ENCODE results near the gene DEDD.

Gene DEDD

DNA sequence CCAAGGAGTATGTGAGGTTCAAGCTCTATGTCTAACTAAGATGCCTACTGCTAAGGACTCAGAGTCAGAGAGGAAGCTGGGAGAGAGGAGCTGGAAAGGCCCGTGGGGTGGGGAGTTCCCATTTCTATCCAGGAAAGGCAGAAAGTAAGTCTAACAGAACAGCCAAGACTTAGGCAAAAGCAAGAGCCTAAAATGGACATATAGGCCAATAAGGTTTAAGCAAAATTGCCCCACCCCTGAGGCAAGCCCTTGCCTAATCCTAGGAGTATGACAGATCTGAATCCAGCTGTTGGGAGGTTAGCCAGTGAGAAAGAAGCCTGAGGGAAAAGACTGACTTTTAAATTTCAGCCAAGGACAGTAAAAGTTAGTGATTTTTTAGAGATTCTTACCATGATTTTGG, 35.9 kb downstream of the DEDD start:
- H3K4me3 ChIP-seq (ENCODE audit: low read depth, low read length): no peak overlapping the region
- H3K4me1 ChIP-seq (ENCODE audit: control insufficient read depth, insufficient read depth, low read length): peaks cover 4% of the 10 kb centered on the region
- H3K9me3 ChIP-seq (ENCODE audit: control insufficient read depth, insufficient read depth, low read length): no peaks in the 10 kb centered on the region
- no peak overlapping the region for H3K9ac ChIP-seq (ENCODE audit: low read depth, low read length)
- no peaks in the 10 kb centered on the region for H3K27me3 ChIP-seq (ENCODE audit: control insufficient read depth, insufficient read depth, low read length)
- H3K36me3 ChIP-seq (ENCODE audit: control insufficient read depth, insufficient read depth, low read length): peaks cover 7% of the 10 kb centered on the region

DNA sequence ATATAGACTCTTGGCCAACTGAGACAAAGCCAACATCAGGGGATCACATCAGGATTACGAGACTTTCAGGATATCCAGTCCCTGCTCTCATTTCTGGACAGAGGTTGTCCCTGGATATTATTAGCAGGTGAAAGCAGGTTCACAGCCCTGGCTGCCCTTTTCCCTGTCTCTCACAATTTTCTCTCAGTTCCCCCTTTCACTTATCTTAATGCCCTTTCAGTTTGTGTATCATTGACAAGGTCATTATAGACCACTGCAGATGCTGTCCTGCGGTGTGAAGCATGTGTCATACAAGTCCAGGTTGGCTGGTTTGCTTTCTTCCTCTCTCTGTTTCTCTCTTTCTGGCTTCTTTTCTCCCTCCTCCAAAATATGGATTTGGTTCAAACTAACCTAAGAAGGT, 36.5 kb downstream of the DEDD start:
- no peaks in the 10 kb centered on the region for H3K9me3 ChIP-seq (ENCODE audit: control insufficient read depth, insufficient read depth, low read length)
- H3K27me3 ChIP-seq (ENCODE audit: control insufficient read depth, insufficient read depth, low read length): no peaks in the 10 kb centered on the region

DNA sequence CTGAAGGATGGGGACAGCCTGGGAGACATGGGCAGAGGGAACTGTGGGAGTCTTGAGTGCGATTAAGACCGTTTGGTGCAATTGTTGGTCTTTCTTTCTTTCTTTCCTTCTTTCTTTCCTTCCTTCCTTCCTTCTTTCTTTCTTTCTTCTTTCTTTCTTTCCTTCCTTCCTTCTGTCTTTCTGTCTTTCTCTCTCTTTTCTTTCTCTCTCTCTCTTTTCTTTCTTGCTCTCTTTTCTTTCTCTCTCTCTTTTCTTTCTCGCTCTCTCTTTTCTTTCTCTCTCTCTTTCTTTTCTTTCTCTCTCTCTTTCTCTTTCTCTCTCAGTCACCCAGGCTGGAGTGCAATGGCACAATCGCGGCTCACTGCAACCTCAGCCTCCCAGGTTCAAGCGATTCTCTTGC, 37.2 kb downstream of the DEDD start:
- no peak overlapping the region for H3K9ac ChIP-seq (ENCODE audit: low read depth, low read length)

More for the DNA sequence above, 36.5 kb downstream of the DEDD start:
- Histone ChIP-seq H3K36me3 (ENCODE audit: control insufficient read depth, insufficient read depth, low read length) (peaks cover 4% of the 10 kb centered on the region), H3K4me3 (ENCODE audit: low read depth, low read length) (no peak overlapping the region), H3K4me1 (ENCODE audit: control insufficient read depth, insufficient read depth, low read length) (peaks cover 4% of the 10 kb centered on the region), H3K9ac (ENCODE audit: low read depth, low read length) (no peak overlapping the region)

DNA sequence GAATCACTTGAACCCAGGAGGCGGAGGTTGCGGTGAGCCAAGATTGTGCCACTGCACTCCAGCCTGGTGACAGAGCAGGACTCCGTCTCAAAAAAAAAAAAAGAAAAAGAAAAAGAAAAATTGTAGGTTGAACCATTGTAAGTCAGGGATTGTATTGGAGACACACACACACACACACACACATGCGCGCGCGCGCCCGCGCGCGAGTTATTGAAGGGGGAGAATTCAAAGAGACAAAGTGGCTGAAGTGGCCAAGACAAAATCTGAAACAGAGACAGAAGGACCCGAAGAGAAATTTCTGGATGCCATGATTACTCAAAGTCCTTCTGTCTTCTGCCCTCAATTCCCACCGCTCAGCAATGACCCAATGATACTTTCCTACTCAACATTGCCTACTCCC, 38.0 kb downstream of the DEDD start:
- peaks cover 4% of the 10 kb centered on the region for H3K4me1 ChIP-seq (ENCODE audit: control insufficient read depth, insufficient read depth, low read length)
- no peaks in the 10 kb centered on the region for H3K9me3 ChIP-seq (ENCODE audit: control insufficient read depth, insufficient read depth, low read length)
- H3K36me3 ChIP-seq (ENCODE audit: control insufficient read depth, insufficient read depth, low read length): no peaks in the 10 kb centered on the region
- H3K4me3 ChIP-seq (ENCODE audit: low read depth, low read length): no peak overlapping the region
- H3K9ac ChIP-seq (ENCODE audit: low read depth, low read length): no peak overlapping the region
- no peaks in the 10 kb centered on the region for H3K27me3 ChIP-seq (ENCODE audit: control insufficient read depth, insufficient read depth, low read length)

More for the DNA sequence above, 37.2 kb downstream of the DEDD start:
- no peak overlapping the region for H3K4me3 ChIP-seq (ENCODE audit: low read depth, low read length)
- peaks cover 4% of the 10 kb centered on the region for H3K4me1 ChIP-seq (ENCODE audit: control insufficient read depth, insufficient read depth, low read length)
- H3K36me3 ChIP-seq (ENCODE audit: control insufficient read depth, insufficient read depth, low read length): no peaks in the 10 kb centered on the region
- no peaks in the 10 kb centered on the region for H3K9me3 ChIP-seq (ENCODE audit: control insufficient read depth, insufficient read depth, low read length)
- no peaks in the 10 kb centered on the region for H3K27me3 ChIP-seq (ENCODE audit: control insufficient read depth, insufficient read depth, low read length)

DNA sequence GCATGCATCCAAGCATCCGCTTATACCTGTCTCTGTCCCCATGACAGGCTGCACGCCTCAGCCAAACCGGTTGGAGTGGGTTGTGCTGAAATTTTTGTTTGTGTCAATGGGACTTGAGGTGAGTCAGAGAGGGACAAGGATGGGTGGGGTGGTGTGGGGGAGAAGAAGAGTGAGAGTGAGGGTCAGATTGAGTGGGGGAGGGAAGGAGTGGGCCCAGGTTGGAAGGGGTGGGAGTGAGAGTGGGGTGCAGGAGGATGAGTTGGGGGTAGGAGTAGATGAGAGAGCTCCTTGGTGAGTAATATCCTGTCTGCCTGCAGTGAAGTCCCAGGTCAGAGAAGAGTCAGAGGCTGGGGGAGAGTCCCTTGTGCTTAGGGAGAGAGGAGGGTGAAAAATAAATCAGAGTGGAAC, 39.8 kb downstream of the DEDD start:
- no peak overlapping the region for H3K4me3 ChIP-seq (ENCODE audit: low read depth, low read length)
- H3K9me3 ChIP-seq (ENCODE audit: control insufficient read depth, insufficient read depth, low read length): no peaks in the 10 kb centered on the region
- H3K4me1 ChIP-seq (ENCODE audit: control insufficient read depth, insufficient read depth, low read length): peaks cover 4% of the 10 kb centered on the region
- H3K9ac ChIP-seq (ENCODE audit: low read depth, low read length): no peak overlapping the region
- no peaks in the 10 kb centered on the region for H3K27me3 ChIP-seq (ENCODE audit: control insufficient read depth, insufficient read depth, low read length)
- H3K36me3 ChIP-seq (ENCODE audit: control insufficient read depth, insufficient read depth, low read length): no peaks in the 10 kb centered on the region

DNA sequence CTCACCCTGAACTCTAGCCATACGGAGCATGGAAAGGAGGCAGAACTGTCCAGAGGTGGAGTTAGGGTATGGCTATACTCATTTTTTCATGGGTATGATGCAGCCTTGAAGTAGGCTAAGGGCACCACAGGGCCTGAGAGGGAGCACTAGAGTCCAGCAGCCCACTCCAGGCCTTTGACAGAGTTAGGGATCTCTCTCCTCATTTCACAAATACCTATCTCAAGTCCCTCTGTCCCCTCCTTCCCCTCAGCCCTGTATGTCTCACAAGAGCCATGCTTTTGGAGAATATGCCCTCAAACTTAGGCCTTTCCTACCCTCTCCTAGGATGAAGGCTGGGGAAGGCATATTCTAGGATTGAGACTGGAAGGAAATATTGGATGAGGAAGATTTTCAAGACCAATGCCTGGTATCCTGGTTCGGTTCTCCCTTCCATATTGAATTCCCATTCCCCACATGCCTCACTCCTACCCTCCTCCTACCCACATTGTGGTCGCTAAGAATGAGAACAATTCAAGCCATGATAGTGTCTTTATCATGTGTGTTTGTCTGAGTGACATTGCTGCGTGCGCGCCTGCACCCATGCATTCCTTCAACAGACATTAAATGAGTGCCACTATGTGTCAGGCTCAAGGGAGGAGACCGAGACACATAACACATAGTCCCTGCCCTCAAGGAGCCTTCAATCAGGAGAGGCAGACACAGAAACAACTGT, 40.5 kb downstream of the DEDD start:
- no peak overlapping the region for H3K9ac ChIP-seq (ENCODE audit: low read depth, low read length)
- H3K9me3 ChIP-seq (ENCODE audit: control insufficient read depth, insufficient read depth, low read length): no peaks in the 10 kb centered on the region
- H3K4me3 ChIP-seq (ENCODE audit: low read depth, low read length): no peak overlapping the region
- no peaks in the 10 kb centered on the region for H3K4me1 ChIP-seq (ENCODE audit: control insufficient read depth, insufficient read depth, low read length)
- H3K36me3 ChIP-seq (ENCODE audit: control insufficient read depth, insufficient read depth, low read length): no peaks in the 10 kb centered on the region
- no peaks in the 10 kb centered on the region for H3K27me3 ChIP-seq (ENCODE audit: control insufficient read depth, insufficient read depth, low read length)

DNA sequence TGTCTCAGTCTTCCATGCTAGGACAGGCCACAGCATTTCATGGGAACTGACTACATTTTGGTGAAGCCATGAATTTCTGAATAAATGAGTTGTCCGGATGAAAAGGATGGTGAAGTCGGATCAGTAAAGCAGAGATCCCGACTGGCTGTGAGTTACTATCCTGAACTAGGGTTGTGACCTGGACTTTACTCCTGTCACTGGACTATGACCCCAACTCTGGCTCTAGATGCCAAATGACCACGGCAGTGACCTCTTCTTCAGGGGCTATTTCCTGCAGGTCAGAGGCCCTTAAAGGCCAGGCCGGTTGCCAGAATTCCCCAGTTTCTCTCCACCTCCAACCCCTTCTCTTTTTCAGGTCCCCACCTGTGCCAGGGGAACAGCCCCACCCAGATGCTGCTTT, 41.4 kb downstream of the DEDD start:
- Histone ChIP-seq H3K4me1 (ENCODE audit: control insufficient read depth, insufficient read depth, low read length) (peaks cover 3% of the 10 kb centered on the region), H3K27me3 (ENCODE audit: control insufficient read depth, insufficient read depth, low read length) (no peaks in the 10 kb centered on the region), H3K4me3 (ENCODE audit: low read depth, low read length) (no peak overlapping the region), H3K36me3 (ENCODE audit: control insufficient read depth, insufficient read depth, low read length) (no peaks in the 10 kb centered on the region), H3K9me3 (ENCODE audit: control insufficient read depth, insufficient read depth, low read length) (no peaks in the 10 kb centered on the region), H3K9ac (ENCODE audit: low read depth, low read length) (no peak overlapping the region)

DNA sequence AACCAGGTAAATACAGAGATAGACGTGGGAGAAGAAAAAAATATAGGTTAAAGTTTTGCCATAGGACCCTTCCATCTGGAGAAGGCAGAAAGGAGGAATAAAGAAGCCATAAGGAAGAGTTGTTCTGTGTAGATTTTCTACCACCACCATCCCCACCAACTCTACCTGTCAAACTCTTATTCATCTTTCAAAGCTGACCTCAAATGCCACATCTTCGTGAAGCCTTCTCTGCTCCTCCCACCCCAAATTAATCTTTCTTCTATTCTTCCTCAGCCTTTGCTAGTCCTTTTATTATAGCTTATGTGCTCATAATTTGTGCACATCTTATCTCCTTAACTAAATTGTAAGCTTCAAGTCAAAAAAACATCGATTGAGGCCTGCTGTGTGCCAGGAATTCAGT, 41.9 kb downstream of the DEDD start:
- no peak overlapping the region for H3K9ac ChIP-seq (ENCODE audit: low read depth, low read length)
- H3K4me1 ChIP-seq (ENCODE audit: control insufficient read depth, insufficient read depth, low read length): peaks cover 6% of the 10 kb centered on the region
- H3K4me3 ChIP-seq (ENCODE audit: low read depth, low read length): no peak overlapping the region
- H3K9me3 ChIP-seq (ENCODE audit: control insufficient read depth, insufficient read depth, low read length): no peaks in the 10 kb centered on the region
- H3K27me3 ChIP-seq (ENCODE audit: control insufficient read depth, insufficient read depth, low read length): no peaks in the 10 kb centered on the region
- H3K36me3 ChIP-seq (ENCODE audit: control insufficient read depth, insufficient read depth, low read length): no peaks in the 10 kb centered on the region

DNA sequence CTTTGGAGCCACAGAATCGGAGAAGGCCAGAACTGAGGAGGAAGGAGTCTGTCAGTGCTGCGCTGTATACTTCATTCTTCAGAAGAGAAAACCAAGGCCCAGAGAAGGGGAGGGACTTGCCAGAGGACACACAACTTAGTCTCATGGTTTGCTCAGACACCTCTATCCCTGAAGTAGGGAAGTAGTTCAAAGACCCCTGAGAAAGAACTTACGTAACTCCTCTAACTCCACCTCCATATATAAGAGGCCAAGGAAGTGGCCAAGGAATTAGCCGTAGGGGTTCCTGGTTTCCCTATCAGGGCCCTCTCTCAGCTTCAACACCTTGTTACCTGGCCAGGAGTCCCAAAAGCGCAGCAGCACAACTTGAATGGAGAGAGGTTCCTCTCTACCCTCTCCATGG, 42.5 kb downstream of the DEDD start:
- Histone ChIP-seq H3K9me3 (ENCODE audit: control insufficient read depth, insufficient read depth, low read length) (no peaks in the 10 kb centered on the region), H3K27me3 (ENCODE audit: control insufficient read depth, insufficient read depth, low read length) (no peaks in the 10 kb centered on the region), H3K36me3 (ENCODE audit: control insufficient read depth, insufficient read depth, low read length) (no peaks in the 10 kb centered on the region), H3K4me3 (ENCODE audit: low read depth, low read length) (no peak overlapping the region), H3K4me1 (ENCODE audit: control insufficient read depth, insufficient read depth, low read length) (peaks cover 6% of the 10 kb centered on the region), H3K9ac (ENCODE audit: low read depth, low read length) (no peak overlapping the region)

DNA sequence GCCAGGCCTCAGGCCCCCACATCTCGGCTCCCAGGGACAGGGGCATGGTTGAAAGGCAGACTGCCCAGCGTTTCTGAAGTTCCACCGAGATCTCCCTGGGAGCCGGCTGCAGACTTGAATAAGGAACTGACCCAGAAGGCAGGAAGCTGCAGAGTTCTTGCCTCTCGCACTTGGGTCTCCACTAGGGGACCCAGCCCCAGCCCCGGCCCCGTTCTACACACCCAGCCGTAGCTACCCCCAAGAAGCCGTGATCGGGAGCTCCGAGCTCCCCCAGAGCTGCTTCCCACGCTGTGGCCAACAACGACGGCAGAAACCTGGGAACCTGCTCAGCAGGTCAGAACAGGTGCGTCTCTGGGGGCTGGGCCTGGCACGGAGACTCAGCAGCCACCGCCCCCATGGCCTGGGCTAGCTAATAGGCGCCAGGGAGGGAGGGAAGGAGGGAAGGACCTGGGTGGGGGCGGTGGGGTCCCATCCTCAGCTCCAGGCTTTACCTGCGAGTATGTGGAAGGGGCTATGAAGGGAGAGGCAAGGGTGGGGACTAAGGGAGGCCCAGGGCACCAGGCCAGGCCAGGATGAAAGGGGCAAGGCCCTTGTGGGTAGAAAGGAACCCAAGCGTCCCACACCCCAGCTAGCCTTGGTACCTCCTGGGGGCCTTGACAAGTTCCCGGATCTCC, 43.1 kb downstream of the DEDD start, which contains the start of gene NECTIN4:
Gene NECTIN4 (minus strand): TSS at position 308 of the 674 bp plus-strand sequence. CDS start 262 bp downstream, at position 46.
- Histone ChIP-seq H3K4me3 (ENCODE audit: low read depth, low read length) (no peak within 1 kb of the TSS), H3K27me3 (ENCODE audit: control insufficient read depth, insufficient read depth, low read length) (no peaks in the 10 kb centered on the region), H3K9ac (ENCODE audit: low read depth, low read length) (no peak within 1 kb of the TSS), H3K4me1 (ENCODE audit: control insufficient read depth, insufficient read depth, low read length) (peaks cover 6% of the 10 kb centered on the region), H3K36me3 (ENCODE audit: control insufficient read depth, insufficient read depth, low read length) (no peaks in the 10 kb centered on the region), H3K9me3 (ENCODE audit: control insufficient read depth, insufficient read depth, low read length) (no peaks in the 10 kb centered on the region)

DNA sequence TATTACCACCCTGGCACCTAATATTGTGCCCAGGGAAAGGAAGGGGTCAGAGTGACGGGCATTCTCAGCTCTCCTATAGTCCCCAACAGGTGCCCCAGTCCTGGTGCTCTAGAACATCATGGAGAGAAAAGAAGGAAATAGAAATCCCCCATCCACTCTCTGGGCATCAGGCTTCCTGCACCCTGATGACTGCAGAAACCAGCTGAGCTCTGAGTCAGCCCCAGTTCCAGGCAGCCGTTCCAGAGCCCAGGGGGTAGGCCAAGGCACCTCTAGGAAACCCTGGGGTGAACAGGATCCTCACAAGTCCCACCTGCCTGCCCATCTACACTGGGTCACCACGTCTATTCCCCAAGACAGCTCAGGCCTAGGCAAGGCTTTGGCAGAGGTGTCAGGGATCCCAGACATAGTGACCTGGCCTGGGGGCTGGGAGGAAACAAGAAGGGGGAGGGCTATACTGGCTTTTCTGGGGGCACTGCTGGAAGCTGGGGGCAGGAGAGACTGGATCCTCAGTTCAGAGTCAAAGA, 43.8 kb downstream of the DEDD start:
- H3K27me3 ChIP-seq (ENCODE audit: control insufficient read depth, insufficient read depth, low read length): no peaks in the 10 kb centered on the region
- H3K4me1 ChIP-seq (ENCODE audit: control insufficient read depth, insufficient read depth, low read length): peaks cover 6% of the 10 kb centered on the region
- no peak overlapping the region for H3K4me3 ChIP-seq (ENCODE audit: low read depth, low read length)
- no peaks in the 10 kb centered on the region for H3K9me3 ChIP-seq (ENCODE audit: control insufficient read depth, insufficient read depth, low read length)
- H3K9ac ChIP-seq (ENCODE audit: low read depth, low read length): no peak overlapping the region
- no peaks in the 10 kb centered on the region for H3K36me3 ChIP-seq (ENCODE audit: control insufficient read depth, insufficient read depth, low read length)

DNA sequence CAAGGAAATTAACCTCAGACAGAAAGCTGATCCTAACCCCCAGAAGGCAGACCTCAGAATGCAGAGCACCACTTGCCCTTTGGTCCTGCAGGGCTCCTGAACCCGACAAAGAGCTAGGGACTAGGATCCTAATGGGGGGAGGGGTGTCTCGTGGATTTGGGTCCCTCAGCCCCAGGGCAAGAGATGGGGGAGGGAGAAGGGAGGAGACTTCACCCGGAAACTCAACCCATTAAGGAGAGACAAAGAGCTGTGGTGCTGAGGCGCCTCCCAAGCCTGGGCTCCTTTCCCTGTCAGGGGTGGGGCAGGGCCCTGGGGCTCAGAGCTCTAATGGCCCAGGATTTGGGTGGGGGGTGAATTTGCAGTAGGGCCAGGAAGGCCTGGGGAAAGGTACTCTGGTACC, 46.0 kb downstream of the DEDD start:
- Histone ChIP-seq H3K9me3 (ENCODE audit: control insufficient read depth, insufficient read depth, low read length) (no peaks in the 10 kb centered on the region), H3K4me1 (ENCODE audit: control insufficient read depth, insufficient read depth, low read length) (peaks cover 6% of the 10 kb centered on the region), H3K27me3 (ENCODE audit: control insufficient read depth, insufficient read depth, low read length) (no peaks in the 10 kb centered on the region), H3K4me3 (ENCODE audit: low read depth, low read length) (no peak overlapping the region), H3K9ac (ENCODE audit: low read depth, low read length) (no peak overlapping the region), H3K36me3 (ENCODE audit: control insufficient read depth, insufficient read depth, low read length) (no peaks in the 10 kb centered on the region)
